ENCODE data around the gene NEDD8.

Gene NEDD8

GRCh38 chr14:24237463-24237955 lies 5.3 kb upstream of the NEDD8 start:
- Histone ChIP-seq H3K9me3 (no peaks in the 10 kb centered on the region), H3K36me3 (peaks cover 73% of the 10 kb centered on the region), H3K27ac (peak overlapping the region; percentile 100), H3K4me1 (ENCODE audit: control insufficient read depth in 1 of 2, insufficient read depth in 1 of 2, low read depth in 1 of 2, low read length in 1 of 2) (peaks cover 60 to 65% of the 10 kb centered on the region in 2 experiments), H3K27me3 (no peaks in the 10 kb centered on the region), H3K4me3 (ENCODE audit: low read depth in 1 of 2, low read length in 1 of 2) (no peak overlapping the region)
- TF ChIP-seq, protein P1, sequence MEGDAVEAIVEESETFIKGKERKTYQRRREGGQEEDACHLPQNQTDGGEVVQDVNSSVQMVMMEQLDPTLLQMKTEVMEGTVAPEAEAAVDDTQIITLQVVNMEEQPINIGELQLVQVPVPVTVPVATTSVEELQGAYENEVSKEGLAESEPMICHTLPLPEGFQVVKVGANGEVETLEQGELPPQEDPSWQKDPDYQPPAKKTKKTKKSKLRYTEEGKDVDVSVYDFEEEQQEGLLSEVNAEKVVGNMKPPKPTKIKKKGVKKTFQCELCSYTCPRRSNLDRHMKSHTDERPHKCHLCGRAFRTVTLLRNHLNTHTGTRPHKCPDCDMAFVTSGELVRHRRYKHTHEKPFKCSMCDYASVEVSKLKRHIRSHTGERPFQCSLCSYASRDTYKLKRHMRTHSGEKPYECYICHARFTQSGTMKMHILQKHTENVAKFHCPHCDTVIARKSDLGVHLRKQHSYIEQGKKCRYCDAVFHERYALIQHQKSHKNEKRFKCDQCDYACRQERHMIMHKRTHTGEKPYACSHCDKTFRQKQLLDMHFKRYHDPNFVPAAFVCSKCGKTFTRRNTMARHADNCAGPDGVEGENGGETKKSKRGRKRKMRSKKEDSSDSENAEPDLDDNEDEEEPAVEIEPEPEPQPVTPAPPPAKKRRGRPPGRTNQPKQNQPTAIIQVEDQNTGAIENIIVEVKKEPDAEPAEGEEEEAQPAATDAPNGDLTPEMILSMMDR (IDR thresholded peaks at IDR 0.05) = no peak

DNA sequence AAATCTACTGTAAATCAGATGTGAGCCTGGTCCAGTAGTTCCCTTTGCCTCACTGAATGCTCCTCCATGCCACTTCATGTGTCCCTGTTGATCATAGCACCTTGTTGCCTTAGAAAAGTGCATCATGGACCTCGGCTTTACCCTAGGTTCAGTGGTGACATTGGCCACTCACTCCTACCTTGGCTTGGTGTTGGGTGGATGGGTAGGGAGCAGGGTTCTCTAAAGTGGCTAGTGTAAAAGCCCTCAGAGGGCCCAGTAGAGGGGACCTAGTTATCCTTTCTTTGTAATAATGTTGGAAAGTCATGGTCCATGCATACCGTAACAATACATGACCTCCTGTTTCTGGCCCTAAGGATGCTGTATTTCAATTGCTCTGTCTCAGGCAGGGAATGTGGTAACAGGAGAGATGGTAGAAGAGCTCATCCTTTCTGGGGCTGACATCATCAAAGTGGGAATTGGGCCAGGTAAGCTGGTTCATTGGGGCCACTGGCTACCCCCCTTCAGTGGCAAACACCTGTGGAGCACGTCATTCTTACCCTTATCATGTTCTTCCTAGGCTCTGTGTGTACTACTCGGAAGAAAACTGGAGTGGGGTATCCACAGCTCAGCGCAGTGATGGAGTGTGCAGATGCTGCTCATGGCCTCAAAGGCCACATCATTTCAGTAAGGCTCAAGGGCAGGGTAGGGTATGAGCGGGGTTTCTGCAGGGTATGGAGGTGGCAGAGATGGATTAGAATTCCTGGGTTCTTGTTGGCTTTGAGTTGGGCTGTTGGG lies 4.7 kb upstream of the NEDD8 start:
- H3K4me3 ChIP-seq (ENCODE audit: low read depth in 1 of 2, low read length in 1 of 2) = no peak overlapping the region
- H3K36me3 ChIP-seq = peaks cover 73% of the 10 kb centered on the region
- TF ChIP-seq, protein P1 (IDR thresholded peaks at IDR 0.05) = no peak
- H3K27me3 ChIP-seq = no peaks in the 10 kb centered on the region
- H3K9me3 ChIP-seq = no peaks in the 10 kb centered on the region
- peak overlapping the region; percentile 41 for H3K27ac ChIP-seq
- peaks cover 60 to 66% of the 10 kb centered on the region in 2 experiments for H3K4me1 ChIP-seq (ENCODE audit: control insufficient read depth in 1 of 2, insufficient read depth in 1 of 2, low read depth in 1 of 2, low read length in 1 of 2)

- TF ChIP-seq, protein P1 (IDR thresholded peaks at IDR 0.05) = no peak
- H3K9me3 ChIP-seq = no peaks in the 10 kb centered on the region
- H3K27me3 ChIP-seq = no peaks in the 10 kb centered on the region
- H3K4me1 ChIP-seq (ENCODE audit: control insufficient read depth in 1 of 2, insufficient read depth in 1 of 2, low read depth in 1 of 2, low read length in 1 of 2) = peaks cover 60 to 66% of the 10 kb centered on the region in 2 experiments
- H3K36me3 ChIP-seq = peaks cover 71% of the 10 kb centered on the region
- peak overlapping the region; percentile 41 for H3K27ac ChIP-seq
- H3K4me3 ChIP-seq (ENCODE audit: low read depth in 1 of 2, low read length in 1 of 2) = no peak overlapping the region
These were observed 3.9 kb upstream of the NEDD8 start for GRCh38 chr14:24235804-24236688.

DNA sequence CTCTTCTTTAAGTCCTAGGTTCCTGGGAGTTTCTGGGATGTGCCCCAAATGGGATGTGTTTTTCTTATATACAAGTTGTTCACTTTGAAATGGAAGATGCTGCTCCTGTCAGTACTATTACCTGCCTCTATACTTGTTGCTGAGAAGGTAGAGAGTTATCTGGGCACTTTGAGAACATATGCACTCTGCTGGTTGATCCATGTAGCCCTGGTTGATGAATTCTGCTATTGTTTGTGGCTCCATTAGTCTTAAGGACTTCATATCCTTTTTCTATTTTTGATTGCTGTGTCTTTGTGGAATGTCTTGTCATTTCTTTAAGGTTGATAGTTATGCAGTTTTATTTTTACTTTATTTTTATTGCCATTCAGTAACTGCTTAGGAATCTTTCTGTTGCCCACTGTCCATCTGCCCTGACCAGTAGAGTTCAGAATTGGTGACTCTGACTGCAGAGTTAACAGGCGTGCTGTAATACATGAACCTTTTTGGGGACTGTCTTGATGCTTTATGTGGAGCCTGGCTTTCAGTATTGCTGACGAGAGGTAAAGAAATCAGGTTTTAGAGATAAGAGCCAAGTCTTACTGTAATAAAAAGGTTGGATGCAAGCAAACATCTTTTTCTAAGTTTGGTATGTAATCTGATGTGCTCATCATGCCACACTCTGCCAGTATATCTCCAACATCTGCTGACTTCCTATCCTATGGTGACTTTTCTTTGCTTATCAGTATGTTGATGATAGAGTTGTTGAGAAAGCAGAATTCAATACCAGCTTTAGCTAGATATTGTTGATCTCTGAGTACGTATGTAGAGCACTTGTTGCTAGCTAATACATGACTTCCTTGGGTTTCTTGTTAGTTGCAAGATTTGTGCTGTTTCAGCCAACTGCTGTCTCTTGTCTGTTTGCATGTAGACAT lies 2.2 kb upstream of the NEDD8 start:
- H3K4me3 ChIP-seq (ENCODE audit: low read depth in 1 of 2, low read length in 1 of 2) = peak overlapping the region in 1 of 2 experiments; percentile 91
- peak overlapping the region; percentile 98 for H3K27ac ChIP-seq
- peaks cover 46 to 51% of the 10 kb centered on the region in 2 experiments for H3K4me1 ChIP-seq (ENCODE audit: control insufficient read depth in 1 of 2, insufficient read depth in 1 of 2, low read depth in 1 of 2, low read length in 1 of 2)
- H3K36me3 ChIP-seq = peaks cover 54% of the 10 kb centered on the region
- TF ChIP-seq, protein P1 (IDR thresholded peaks at IDR 0.05) = no peak
- no peaks in the 10 kb centered on the region for H3K9me3 ChIP-seq
- H3K27me3 ChIP-seq = no peaks in the 10 kb centered on the region

DNA sequence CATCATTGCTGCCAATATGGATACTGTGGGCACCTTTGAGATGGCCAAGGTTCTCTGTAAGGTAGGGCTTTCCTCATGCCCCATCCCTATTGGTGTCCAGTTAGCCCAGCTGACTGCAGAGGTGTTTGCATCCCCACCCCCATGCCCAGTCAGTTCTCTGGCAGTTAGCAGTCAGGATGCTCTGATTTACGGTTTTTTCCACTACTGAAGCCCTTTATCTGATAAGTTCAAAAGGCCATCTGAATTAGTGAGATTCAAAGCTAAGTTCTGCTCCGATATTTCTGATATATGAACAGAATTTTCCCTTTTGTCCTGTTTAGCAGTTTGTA lies 1.3 kb upstream of the NEDD8 start:
- H3K36me3 ChIP-seq = peaks cover 45% of the 10 kb centered on the region
- H3K4me3 ChIP-seq (ENCODE audit: low read depth in 1 of 2, low read length in 1 of 2) = peak overlapping the region; percentile 74 to 91
- no peaks in the 10 kb centered on the region for H3K9me3 ChIP-seq
- no peaks in the 10 kb centered on the region for H3K27me3 ChIP-seq
- H3K27ac ChIP-seq = peak overlapping the region; percentile 98
- TF ChIP-seq, protein P1 (IDR thresholded peaks at IDR 0.05) = no peak
- H3K4me1 ChIP-seq (ENCODE audit: control insufficient read depth in 1 of 2, insufficient read depth in 1 of 2, low read depth in 1 of 2, low read length in 1 of 2) = peaks cover 38 to 43% of the 10 kb centered on the region in 2 experiments

Data from neutrophil (primary cell).